Dermis blood vessel endothelial cell (primary cell): Measurements from ENCODE around the gene PER3. TPM values are rescaled to one million over a fixed set of nuclear protein-coding genes. Genes with fewer than 3 reads are reported as not detected.

Experiments used
- DNase-seq: peaks from one replicate; pipeline ENCODE4 v3.0.0; 2010
- total RNA-seq: library from RNA; depleted of rRNA; stranded (reverse); fragments of >200 nt; gene quantifications from 2 replicates; pipeline ENCODE4 v1.2.3, GENCODE V29; 2014

PER3 gene
- total RNA-seq, 1 donor from 2014 or later = 2.7 TPM

DNA sequence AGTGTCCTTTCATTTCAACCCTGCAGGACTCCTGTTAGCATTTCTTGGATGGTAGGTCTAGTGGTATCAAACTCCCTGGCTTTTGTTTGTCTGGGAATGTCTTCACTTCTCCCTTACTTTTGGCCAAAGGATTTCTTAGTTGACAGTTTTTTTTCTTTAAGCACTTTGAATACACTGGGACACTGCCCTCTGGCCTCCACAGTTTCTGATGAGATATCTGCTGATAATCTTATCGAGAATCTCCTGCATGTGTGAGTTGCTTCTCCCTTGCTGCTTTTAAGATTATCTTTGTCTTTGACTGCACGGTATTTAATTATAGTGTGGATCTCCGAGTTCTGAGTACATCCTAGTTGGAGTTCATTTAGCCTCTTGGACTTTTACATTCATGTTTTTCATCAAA lies 55.4 kb downstream of the PER3 start:
- DNase-seq = no peak

DNA sequence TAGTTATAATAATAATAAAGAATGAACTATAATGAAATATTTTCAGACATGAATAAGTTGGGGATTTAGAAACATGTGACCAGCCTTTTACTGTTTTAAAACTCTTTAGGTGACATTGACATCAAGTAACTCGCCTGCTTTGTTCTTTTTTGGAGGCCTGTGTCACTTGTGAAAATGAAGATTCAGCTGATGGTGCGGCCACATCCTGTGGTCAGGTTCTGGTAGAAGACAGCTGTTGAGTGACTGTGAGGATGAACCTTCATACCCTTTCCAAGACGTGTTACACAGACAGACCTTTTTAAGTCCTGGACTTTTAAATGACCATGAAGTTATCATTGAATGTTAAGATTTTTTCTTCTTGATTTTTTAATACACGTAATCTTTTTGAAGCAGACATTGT lies 58.4 kb downstream of the PER3 start:
- no peak for DNase-seq

DNA sequence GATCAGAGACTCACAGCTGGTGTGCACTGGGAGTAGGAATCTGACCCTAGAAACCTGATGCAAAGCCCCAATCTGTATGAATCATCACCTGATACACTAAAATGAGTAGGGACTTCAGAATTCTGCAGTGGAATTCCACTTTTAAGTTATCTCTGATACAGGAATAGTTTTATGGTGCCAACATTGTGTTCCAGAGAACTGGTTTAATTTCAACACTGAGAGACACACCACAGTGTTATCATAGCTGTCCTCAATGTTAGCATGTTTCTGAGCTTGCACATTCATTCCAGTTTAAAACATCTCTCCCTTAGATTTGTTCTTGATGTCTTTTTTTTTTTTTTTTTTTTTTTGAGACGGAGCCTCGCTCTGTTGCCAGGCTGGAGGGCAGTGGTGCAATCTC lies 61.7 kb downstream of the PER3 start:
- no peak for DNase-seq

DNA sequence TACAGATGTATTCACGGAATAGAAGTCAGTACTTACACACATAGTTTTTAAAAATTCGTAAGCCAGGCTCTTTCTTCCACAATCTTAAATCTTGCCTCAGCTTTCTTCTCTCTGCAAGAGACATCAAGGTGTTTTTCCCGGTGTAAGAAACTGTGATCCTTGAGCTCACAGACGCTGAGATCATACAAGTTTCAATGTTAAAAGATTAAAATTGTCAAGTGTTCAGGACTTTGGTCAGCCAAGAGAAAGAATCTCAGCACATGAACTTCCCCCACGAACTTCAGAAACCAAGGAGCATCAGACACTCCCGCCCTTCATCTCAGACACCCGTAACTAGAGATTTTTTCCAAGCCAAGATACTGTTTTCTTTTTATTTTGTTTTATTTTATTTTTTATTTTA lies 62.6 kb downstream of the PER3 start:
- no peak for DNase-seq

DNA sequence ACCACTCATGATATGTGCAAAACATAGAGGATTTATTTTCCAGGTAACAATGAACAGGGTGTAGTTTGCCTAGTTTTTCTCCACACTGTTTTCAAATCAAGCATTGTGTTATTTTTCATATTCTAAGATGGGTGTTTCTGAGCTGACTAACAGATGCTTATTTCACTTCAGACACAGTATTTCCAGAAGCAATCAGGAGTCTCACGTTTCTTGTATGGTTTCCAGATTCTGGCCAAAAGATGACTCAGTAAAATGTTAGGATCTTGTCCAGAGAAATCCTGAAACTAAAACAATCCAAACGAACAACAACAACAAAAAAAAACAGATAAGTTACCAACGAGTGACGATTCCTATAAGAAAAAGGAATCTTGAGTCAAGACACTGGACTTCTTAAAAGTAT lies 63.5 kb downstream of the PER3 start:
- DNase-seq = no peak

DNA sequence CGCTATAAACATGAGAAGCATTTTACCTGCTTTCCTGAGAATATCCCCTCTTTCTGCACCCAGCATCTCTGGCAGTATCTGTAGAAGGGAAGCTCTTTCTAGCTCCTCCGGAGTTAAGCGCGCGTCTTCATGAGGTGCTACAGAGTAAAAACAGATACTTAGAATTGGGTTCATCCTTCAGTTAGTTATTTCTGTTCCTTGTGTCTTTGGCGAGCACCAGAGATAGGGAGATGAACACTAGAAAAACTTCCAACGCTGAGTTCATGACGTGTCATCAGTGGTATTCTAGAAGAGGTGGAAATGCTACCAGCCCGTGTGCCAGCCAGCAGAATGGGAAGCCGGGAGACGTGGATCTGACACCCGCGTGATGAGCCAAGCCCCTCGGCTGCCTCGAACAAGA lies 66.7 kb downstream of the PER3 start:
- no peak for DNase-seq

DNA sequence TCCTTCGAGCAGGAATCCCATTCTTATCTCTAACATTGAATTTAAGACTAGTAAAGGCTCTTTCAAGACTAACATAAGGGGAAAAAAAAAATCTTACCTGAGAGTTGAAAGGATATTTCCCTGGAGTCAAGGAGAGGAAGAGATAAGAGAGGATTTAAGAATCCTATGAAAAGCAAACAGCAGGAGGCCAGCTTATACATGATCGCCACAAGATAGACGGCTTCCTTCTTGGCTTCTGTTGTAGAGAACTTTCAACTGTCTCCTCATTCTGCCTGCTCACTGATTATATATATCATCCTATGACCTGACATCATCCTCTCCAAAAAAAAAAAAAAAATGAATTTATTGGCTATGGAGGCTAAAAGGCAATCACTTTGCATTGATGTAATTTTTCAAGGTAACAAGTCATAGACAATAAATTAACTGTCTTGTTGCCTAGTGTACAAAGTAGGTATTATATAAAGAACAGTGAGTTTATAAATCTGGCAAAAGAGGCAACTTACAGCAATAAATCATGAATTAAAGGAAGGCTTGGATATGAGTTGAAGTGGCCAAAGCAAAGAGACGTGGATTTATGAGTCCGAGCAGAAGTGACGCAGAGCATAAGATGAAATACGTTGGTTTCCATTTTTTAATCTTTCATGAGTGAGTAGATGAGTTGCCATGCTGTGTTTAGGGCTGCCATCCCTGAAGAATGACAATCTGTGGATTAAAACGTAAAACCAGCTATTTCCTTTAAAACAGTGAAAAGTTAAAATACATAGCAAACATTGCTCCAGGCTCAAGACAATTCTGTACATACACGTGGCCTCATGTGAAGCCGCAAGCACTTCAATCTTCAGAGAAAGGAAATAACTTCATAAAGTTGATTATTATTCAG lies 69.0 kb downstream of the PER3 start, which contains the start of gene UTS2:
TSS of gene UTS2 (minus strand) at position 262 of the 880 bp plus-strand sequence. CDS start at position 200, 62 bp downstream.
- DNase-seq = no peak

DNA sequence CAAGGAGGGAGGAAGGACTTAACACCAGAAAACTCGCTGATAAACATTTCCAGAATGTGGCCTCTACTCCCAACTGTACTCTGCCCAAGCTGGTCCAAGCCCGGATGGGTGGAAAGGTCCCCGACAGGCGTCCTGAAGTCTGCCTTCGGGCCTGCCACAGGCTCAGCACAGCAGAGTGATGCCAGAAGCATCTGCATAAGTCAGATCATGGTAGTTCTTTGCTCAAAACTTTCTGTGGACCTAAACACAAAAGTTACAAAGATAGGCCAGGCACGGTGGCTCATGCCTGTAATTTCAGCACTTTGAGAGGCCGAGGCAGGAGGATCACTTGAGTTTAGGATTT lies 69.6 kb downstream of the PER3 start:
- DNase-seq = no peak

DNA sequence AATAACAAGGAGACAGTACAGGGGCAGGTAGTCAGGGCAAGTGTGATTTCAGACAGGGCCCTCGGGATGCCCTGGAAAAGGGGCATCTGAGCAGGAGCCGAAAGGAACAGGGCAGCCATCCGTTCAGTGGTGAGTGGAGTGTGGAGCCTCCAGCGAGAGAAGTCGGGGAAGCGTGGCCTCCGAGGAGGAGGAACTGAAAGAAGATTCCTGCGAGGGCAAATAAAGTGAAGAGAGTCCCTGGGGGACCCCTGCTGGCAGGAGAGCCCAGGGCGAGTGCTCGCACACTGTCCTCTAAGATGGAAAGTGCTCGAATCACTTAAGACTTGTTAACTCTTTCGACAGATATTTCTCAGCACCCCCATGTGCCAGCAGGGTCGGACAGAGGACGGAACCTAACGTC lies 72.3 kb downstream of the PER3 start:
- DNase-seq = no peak

DNA sequence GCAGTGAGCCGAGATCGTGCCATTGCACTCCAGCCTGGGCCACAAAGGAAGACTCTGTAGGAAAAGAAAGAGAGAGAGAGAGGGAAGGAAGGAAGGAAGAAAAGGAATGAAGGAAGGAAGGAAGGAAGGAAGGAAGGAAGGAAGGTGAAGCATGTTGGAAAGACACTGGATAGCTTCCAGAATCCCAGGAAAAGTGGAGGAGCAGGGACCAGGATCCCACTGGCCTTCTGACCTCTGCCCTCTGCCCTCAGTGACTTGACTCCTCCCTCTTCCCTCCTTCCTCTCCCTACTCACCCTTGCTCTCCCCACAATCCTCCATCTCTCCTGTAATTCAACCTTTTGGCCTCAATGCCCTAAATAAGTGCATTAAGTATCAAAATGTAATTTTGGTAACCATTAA lies 72.9 kb downstream of the PER3 start:
- DNase-seq = no peak

DNA sequence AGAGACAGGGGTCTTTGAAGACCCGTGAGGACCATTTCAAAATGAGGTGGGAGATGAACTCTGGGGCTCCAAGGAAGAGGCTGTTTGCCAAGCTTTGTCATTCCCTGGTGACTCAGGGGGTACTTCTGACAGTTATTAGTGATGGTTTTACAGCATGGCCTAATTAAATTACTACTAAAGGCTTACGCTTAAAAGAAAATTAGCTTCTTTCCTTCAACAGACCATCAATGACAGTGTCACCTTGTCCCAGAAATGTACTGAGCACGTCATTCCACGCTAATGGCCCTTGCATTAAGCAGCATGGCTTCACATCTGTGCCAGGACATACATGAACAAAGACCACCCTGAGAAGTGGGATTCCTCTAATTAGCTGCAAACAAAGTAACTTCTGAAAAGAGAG lies 73.9 kb downstream of the PER3 start:
- no peak for DNase-seq

DNA sequence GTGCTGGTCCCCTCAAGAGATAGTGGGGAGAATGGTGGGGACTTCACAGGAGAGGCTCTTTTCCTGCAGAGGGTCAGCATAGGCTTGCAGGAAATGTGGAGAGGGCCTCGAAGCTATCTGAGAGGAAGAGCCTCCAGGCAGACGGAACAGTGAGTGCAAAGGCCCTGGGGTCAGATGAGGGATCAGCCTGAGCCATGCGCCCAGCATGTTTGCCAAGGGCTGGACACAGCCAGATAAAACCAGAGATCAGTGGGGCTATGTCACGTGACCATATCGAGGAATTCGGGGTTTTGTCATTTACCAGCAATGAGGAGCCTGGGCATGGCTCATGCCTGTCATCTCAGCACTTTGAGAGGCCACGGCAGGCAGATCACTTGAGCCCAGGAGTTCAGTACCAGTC lies 75.3 kb downstream of the PER3 start:
- DNase-seq = no peak

DNA sequence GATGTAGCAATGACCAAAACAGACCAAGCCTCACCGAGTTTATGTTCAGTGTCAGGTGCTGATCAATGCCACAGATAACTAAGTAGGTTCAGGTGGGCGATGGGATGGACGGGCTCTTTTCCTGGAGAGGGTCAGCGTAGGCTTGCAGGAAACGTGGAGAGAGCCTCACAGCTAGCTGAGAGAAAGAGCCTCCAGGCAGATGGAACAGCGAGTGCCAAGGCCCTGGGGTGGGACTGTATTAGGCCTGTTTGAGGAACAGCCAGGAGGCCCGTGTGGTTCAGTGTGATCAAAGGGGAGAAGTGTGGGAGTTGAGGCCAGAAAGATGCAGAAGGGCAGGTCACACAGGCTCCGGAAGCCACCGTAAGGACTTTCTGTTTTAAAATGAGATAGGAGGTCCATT lies 76.0 kb downstream of the PER3 start:
- DNase-seq = no peak

DNA sequence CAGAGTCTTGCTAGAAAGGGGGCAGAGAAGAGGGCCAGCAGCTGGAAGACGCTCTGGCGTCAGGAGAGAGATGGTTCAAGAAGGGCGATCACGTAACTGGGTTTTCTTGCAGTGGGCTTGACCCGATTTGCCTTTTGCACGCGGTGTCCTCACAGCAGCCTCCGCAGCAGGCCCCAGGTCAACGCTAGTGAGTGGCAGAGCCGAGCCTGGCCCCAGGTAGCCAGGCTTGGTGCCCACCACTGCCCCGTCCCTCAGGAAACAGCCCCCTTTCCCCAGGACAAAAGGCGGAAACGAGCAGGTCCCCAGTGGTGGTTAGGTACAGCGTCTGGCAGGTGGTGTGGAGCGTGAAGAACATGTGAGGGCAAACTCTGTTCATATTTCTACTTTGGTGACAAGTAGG lies 77.4 kb downstream of the PER3 start:
- no peak for DNase-seq

DNA sequence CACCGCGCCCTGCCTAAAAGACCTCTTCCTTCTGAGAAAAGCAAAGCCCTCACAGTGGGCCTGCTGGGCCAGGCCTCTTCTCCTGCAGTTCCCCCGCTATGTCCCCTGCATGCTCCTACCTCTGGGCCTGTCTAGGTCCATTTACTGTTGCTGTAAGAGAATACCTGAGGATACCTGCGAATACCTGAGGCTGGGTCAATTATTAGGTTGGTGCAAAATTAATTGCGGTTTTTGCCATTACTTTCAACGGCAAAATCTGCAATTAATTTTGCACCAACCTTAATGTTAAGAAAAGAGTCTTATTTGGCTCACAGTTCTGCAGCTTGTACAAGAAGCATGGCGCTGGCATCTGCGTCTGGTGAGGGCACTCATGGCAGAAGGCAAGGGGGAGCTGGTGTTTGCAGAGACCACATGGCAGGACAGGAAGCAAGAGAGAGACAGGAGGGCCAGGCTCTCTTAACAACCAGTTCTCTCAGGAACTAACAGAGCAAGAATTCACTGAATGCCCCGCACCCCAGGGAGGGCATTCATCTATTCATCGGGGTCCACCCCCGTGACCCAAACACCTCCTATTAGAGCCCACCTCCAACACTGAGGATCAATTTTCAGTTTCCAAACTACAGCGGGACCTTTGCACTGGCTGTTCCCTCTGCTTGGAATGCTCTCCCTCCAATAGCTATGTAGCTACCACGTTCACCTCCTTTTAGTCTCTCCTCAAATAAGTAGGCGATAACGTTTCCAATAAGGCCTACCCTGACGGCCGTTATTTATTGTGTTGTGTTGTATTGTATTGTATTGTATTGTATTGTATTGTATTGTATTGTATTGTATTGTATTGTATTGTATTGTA lies 78.3 kb downstream of the PER3 start:
- DNase-seq = no peak

DNA sequence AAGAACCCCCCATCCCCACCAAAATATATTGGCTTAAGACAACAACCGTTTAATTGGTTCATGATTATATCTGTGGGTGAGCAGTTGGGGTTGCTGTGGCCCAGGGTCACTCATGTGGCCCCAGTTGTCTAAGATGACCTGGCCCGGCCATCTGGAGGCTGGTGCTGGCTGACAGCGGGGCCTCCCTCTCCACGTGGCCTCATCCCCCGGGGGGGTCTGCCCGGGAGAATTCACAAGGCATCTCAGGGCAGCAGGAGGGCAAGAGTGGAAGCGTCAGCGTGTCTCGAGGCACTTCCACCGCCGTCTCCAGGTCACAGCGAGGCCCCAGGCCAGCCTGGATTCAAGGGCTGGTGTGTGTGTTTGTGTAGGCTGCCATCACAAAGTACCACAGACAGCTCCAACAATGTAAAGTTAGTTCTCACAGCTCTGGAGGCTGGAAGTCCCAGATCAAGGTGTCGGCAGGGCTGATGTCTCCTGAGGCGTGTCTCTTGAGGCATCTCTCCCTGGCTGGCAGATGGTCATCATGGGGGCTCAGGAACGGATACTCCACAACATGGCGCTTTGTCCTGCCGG lies 79.8 kb downstream of the PER3 start:
- DNase-seq = no peak

DNA sequence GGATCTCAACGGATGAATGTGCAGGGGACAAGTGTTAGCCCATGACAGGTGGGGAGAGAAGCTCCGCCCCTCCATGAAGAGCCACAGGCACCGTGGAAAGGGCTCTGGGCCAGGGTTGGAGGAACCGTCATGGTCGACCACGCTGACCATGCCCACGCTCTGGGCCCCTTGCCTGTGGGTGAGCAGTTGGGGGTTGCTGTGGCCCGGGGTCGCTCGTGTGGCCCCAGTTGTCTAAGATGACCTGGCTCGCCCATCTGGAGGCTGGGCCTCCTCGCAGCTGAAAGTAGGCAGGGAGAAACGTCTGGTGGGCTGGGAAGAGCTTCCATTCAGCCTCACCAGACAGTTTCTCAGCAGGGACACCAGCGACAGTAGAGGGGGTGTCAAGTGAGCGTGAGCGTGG lies 81.9 kb downstream of the PER3 start:
- DNase-seq = no peak

DNA sequence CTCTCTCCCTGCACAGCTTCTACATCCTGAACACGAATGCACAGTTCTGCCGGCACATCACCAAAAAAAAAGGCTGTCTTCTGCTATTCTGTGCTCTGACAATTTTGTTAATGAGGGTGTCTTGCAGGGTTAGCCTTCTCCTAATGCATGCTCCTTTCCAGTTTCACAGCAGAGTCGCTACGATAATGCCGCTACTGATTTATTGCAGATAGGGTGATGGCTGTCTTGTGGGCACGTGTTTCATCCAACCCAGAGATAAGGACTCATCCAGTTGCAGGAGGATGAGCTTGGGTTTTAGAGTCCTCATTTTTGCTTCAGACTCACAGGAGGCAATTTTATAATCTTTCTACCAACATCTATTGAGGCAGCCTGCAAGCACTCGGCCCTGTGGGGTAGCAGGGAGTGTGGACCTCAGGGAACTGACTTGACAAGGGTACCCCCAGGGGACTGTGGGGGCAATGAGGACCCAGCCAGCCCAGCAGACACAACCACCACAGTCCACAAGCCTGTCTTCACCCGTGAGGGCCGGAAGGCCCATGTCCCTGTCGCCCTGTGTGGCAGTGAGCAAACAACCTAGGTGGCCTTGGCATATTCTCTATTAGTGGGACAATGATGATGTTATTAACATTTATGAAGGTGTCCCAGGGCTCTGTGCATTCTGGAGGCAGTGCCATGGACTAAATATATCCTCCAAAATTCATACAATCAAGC lies 84.1 kb downstream of the PER3 start:
- DNase-seq = no peak

DNA sequence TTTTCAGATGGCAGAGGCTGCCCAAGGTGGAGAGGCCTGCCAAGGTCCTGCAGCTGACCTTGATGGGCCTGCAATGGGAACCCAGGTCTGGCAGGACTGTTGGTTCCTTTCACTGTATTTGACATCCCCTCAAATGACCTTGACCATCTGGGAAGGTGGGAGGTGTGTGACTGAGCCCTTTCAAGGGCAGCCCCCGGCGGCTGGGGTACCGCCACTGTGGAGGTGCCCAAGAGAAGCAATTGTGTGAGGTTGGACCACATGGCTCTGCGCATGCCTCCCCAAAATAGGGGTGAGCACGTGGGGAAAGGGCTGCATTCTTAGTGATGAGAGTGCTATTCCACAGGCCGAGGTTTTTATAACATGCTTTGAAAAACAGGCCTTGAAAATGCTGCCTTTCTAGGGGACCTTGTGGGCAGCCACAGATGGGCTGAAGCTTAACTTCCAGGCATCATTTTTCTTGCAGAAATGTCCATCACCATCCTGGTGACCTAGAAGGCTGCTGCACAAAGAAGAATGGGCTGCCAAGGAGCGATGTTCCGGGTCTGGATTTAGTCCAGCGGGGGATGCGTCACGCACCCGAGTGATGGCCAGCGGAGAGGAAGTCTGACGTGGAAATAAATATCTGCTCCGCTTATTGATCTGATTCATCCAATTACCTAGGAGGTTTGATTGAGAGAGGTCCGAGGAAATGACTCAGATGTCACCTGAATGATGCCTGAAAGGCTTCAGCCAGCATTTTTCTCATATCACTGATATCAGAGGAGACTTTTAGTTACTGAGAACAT lies 85.2 kb downstream of the PER3 start:
- DNase-seq = peak; percentile 83

DNA sequence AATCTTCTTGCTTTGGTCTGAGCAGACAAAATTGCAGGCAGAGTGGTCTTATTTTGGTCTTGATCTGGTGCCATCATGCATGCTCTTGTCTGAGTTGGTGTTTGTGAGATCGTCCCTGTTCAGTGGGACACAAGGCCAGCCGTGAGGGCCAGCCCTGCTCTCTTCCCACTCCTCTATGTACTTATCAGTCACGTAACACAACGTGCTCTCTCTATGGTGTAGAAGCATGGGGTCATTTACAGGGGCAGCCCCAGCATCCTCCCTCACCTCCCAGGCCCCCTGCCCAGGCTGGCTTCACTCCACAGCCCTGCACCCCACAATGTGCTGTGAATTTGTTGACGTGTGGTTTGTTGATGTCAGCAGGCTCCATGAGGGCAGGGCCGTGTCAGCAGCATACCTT lies 87.0 kb downstream of the PER3 start:
- no peak for DNase-seq

DNA sequence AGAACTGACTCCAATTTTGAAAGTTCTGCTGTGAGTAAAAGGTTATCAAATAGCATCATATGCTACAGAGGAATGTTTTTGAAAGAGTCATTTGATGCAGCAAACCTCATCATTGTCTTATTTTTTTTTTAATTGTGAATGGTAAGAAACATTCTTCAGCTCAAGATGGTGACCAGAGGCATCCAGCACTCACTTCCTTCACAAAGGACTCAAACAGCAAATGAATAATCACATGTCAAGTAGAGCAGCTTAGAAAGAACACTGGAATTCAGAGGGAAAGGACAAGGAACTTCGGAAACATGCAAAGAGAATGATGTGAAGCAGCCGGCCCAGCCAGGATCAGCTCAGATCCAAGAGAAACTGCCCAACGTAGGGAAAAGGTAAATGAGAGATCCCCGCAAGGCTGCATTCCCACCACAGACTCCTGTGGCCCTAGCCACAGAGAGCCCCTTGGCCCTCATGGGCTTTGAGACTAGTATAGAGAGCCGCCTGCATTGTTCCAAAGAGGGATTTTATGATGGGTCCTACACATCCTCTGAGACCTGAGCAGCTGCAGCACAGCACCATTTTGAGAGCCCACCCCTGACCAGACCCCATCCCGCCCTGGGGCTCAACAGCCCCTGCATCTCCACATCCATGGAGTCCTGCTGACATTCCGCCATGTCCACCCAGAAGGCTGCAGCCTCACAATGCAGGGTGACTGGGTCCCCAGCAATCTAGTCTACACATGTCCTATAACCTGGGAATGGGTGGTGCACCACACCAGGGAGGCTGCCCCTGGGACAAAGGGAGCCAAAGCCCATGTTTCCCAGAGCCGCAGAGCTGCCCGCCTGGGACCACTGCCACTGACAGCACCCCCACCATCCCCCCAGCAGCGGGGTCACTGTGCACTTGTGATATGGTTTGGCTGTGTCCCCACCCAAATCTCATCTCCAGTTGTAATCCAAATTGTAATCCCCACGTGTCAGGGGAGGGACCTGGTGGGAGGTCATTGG lies 90.0 kb downstream of the PER3 start:
- DNase-seq = no peak
